Stimulated activated CD4-positive, alpha-beta T cell treated with anti-CD3 and anti-CD28 coated beads, Interleukin-4, amount 100 ng/mL, for 4 hours (primary cell): ENCODE data around the gene CHD9NB.

Experiments used
- DNase-seq, 2 experiments: peaks; one replicate each; pipeline ENCODE4 v3.0.0-alpha.2; 2020

Gene CHD9NB

DNA sequence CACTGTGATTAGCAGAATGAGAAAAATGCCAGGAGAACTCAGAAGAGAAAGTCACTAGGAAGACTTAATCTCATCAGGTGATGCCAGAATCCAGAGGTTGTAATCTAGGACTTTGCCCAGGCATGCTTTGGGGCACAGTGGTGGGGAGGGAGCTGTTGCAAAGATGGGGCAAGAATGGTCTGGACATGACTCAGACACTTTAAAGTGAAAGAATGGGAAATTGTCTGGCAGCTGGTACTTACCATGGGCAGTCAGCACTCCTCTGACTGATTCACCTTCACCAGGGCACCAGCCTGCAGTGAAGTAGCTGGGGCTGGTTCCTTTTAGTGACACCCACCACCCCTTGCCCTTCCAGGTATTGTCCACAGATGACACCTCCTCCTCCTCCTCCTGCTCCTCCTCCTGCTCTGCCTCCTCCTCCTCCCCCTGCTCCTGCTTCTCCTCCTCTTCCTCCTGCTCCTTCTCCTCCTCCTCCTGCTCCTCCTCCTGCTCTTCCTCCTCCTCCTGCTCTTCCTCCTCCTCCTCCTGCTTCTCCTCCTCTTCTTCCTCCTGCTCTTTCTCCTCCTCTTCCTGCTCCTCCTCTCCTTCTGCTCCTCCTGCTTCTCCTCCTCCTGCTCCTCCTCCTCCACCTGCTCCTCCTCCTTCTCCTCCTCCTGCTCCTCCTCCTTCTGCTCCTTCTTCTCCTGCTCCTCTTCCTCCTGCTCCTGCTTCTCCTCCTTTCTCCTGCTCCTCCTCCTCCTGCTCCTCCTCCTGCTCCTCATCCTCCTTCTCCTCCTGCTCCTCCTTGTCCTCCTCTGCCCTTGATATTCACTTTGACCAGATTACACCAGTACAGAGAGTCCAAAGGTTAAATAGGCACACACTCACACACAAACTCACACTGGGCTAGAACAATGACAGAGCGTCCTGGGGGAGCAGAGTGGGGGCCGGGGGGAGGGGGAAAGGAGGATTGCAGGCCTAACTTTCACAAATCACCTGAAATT, at the start of gene CHD9NB:
Gene CHD9NB, minus strand, starts transcription at position 379 of the 983 bp plus-strand sequence. CDS start 8,739 bp downstream, outside the sequence.
- no peak for DNase-seq

DNA sequence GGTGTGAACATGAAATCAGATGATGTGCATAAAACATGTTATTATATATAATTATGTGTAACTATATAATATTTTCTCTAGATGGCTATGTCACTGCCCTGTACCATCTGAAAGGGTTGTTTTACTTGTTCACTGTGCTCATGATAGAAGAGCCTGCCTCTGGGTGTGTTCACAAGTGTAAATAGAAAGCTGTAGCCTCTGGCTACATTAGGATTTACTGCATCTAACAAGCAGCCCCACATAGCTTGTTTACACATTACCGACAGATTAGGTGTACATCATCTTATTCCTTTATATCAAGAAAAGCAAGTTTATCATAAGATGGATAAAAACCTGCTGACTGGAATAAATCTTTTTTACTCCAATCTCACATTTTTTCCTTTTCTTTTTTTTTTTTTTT, 48.2 kb upstream of the CHD9NB start:
- no peak for DNase-seq

DNA sequence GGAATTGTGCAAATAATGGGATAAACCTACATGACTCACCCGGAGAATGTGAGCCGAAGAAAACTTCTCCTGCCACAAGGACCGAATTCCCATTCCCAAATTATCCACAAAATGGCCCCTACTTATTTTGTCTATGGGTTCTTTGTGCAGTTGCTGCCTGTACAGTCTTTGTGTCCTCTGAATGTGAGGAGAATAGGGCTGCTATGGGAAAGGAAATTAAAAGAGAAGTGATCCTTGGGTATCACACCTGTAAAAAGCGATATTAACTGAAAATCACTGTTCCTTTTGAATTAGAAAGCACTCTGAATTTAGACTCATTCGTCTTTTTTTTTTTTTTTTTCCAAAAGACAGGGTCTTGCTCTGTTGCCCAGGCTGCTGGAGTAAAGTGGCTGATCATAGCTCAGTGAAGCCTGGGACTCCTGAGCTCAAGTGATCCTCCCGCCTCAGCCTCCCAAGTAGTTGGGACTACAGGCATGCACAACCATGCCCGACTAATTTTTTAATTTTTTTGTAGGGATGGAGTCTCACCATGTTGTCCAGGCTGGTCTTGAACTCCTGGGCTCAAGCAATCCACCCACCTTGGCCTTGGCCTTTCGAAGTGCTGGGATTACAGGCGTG, 47.5 kb upstream of the CHD9NB start:
- DNase-seq = no peak

DNA sequence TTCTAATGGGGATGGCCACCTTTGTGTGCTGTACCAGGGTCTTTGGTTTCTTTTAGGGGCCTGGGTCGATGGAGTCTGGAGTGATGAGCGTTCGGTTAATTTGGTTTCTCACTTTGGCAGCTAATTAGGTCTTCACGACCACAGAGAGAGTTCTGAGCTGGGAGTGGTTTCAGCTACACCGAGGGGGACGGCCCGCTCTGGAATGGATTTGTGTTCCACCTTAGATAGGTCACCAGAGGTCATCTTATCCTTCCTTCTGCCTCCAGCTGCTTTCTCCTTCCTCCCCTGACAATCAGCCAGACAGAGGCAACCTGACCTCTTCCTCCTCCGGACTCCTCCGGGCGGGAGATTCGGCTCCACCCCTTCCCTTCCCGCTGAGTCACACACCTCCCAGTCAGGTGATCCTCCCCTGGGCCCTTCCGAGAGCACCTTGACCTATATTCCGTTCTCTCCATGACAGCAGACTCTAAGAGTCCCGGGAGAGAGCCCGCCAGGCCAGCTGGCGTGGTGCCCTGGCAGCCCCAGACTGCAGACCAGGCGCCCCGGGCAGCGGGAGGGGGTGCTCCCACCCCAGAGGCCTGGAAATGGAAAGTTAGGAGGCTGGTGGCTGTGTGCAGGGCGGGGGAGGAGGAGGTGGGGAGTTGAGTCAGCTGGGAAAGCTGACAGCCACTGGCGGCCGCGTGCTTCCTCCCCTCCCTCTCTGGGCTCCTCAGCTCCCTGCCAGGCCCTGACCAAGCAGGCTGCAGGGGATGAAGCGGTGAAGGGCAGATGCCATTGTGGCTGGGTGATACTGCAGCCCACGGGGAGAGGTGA, 46.8 kb upstream of the CHD9NB start:
- peak; percentile 41 to 67 for DNase-seq

DNA sequence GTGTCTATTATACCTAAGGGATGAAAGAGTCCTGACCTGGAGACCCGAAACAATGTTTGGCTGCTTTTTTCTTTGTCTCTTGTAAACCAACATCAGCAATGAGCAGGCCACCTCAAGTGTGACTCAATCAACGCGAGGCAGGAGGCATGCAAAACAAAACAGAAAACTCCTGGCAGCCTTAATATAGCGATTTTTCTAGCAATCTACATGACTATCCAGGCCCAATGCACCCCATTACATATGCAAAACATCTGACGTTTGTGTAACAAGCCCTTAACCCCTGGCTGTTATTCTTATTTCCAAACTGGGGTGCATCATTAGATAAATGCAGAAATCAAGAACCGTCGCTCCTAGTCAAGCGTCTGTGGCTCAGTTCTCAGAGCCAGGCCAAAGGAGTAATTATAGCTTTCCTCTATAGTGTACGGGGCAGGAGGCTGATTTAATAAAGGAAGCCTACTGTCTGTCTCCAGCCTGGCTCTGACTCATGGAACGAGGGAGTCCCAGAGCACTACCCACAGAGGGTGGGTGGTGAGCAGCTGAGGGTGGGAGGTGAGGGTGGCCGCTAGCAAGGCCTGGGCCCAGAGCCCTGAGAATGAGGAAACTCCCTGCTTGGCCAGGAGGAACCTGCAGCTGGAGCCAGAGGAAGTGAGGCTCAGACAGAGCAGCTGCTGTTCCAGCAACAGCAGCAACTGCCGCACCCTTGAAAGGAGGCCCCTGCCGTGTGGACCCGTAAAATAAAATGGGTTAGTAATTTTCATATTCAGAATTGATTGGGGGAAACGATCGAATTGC, 46.0 kb upstream of the CHD9NB start:
- DNase-seq = peak; percentile 12 to 46

DNA sequence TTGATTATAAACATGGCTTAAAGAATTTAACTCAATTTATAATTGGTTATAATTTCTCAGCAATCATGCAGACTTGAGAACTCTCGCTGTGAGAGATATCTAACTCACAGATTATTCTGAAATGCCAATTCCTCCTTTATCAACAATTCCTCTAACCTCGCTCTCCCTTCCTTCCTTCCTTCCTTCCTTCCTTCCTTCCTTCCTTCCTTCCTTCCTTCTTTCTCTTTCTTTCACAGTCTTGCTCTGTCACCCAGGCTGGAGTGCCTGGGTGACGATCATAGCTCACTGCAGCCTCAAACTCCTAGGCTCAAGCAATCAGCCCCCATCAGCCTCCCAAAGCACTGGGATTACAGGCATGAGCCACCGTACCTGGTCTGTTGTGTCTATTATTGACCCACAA, 44.5 kb upstream of the CHD9NB start:
- no peak for DNase-seq

DNA sequence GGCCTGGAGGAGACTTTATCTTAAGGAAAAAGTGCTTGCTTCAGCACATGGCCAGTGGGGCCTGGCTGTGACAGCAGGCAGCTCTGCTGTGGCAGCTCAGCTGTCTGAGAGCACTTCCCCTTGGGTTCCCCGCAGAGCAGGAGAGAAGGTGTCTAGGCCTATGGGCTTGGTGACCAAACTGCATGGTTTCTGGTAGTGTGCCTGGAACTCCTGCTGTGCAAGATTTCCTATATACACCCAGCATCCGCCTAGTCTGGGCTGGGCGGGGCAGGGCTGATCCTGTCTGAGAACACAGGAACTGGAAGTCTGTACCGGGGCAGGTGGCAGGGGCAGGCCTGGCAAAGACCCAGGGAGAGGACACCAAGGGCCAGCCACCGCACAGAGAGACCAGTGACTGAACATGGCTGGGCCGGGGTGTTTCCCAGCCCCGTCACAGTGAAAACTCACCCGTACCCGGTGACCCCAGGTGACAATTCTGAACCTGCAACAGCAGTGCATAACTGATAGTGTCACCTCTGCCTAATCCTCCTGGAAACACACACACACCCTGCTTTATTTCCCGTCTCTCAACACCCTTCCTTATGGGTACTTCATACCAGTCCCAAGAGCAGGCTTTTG, 41.4 kb upstream of the CHD9NB start:
- no peak for DNase-seq

DNA sequence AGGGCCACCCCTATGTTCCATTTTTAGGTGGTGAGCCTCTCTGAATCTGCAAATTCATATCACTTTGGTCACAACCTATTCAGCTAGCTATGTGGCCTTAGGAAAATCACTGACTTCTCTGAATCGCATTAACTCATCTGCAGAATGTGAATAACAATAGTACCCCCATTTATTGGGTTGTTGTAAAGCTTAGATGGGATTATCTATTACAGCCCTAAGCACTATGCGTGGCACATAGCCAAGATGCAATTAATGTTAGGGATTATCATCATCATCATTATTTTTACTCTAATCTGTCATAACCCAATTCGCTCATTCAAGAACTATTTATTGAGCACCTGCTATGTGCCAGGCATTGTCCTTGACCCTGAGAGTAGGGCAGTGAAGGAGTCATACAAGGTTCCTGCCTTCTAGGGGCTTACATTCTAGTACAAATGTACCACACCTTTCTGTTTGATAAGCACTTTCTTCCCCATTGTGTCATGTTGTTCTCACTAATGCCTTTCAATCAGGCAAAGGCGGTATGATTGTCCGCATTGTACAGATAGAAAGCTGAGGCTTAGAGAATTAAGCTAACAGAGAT, 40.6 kb upstream of the CHD9NB start:
- DNase-seq = no peak

DNA sequence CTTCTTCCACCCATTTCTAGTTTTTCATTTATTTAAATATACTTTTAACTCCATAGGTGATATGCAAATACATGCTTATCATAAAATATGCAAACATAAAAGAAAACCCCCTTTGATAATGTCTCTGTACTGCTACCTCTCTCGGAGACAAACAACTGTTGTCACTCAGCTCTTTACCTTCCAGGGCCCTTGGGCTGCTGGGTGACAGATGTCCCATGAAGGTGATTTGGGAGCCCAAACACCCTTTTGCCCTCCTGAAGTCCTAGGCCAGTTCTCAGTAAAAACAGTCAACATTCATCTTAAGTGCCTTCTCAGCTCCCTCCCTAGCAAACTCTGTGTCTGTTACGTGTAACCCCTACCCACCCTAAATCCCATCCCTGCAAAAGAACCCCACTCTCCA, 39.6 kb upstream of the CHD9NB start:
- DNase-seq = no peak

DNA sequence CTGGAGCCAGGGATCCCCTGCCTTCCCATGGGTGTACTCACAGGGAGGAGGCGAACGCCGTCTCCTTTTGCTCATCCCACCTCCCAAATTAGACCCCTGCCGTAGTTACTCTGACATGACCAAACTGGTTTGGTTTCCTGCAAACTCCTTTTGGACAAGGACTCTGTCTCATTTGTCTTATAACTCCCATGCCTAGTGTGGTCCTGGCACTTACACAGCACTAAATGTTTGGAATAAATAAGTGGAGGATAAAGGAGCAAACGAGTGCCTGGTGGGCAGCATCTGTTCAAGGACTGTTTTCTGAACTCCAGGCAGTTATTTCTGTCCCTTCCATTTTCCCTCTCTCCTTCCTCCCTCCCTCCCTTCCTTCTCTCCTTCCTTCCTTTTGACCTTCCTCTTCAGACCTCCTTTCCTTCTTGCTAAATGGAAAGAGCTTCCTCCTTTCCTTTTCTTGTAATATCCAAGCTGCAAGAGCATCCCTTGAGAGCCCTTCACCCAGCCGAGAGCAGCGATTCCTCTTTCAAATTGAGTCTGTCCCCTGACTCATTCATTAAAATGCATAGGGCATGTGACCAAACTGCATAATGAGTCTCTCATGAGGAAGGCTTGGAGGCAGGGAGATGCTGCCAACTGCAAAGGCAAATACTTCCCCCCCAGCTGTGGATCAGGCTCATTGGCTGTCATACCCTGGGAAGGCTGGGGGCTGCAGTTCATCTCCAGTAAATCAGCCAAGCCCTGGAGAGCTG, 38.9 kb upstream of the CHD9NB start:
- no peak for DNase-seq

DNA sequence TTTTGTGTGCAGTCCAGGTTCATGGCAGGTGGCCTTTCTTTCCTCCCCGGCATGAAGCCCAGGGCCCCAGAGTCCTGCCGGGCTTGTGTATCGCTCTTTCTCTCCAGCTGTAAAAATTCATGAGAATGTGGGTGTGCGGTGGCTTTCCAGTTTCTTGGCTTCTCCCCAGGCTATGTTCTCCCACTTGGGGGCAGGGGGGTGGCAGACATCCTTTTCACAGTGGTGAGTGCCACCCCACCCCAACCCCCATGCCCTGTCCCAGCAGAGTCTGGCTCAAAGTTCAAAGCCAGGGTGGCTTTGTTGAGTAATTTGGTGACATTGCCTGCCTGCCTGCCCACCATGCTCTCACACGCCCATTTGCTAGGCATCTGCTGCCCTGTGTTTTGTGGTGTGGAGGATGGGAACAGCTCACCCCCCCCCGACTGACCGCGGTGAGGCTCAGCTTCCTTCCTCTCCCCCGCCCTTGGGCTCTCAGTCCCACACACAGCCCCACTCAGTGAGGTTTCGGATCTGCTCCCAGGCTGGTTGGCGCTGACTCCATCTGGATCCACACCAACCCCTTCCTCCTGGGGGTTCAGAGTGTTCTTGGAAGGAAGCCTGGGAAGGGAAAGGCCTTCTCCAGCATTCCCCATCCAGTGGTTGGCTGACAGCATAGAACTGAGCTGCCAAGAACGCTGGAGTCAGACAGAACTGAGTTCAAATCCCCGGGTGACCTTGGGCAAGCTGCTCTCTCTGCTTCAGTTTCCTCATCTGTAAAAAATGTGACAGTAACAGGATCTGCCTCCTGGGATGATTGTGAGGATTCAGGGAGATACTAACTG, 38.1 kb upstream of the CHD9NB start:
- no peak for DNase-seq

DNA sequence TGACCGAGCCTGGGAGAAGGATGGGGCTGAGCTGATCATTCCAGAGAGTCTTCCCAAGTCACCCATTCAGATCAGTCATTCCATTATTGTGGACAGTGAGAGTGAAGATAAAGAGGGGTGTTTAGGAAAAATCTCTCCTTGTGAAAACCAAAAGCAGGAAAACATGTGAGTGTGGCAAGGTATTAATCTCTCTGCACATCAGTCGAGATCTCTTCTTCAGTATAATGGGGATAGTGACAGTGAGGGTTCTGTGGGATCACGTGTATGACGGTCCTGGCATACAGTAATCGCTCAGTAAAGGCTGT, 37.5 kb upstream of the CHD9NB start:
- no peak for DNase-seq

DNA sequence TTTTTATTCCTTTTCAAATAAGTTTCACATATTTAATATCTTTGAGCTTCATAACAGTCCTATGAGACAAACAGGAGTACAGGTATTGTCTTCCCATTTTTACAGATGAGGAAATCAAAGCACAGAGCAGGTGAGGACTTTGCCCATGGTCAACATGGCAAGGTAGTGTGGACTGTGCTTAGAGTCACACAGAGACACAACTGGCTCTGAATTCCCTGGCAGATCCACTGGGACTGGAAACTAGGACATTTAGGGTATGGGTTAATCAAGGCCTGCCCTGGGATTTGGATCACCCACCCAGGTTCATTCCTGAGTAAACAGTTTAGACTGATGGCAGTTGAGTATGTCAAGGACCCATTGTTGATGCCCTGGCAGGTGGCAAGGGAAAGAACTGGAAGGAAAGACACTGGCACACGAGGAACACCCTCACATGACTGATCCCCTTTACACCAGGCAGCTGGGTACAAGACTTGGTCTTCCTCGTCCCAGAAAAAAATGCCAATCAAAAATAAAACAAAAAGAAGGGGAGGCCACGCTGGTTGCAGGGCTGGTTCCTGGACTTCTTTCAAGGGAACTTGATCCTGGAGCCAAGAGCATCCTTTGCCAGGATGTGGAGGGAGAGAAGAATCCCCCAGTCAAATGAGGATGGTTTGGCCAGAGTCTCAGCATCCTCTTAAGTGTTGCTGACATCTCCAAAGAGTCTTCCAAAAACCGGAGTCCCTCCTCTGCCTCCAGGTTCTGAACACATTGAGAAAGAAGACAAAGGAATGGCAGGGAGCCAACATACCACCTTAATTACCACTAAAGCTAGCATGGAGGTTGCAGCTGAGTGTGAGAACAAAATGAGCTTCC, 37.0 kb upstream of the CHD9NB start:
- DNase-seq = no peak

DNA sequence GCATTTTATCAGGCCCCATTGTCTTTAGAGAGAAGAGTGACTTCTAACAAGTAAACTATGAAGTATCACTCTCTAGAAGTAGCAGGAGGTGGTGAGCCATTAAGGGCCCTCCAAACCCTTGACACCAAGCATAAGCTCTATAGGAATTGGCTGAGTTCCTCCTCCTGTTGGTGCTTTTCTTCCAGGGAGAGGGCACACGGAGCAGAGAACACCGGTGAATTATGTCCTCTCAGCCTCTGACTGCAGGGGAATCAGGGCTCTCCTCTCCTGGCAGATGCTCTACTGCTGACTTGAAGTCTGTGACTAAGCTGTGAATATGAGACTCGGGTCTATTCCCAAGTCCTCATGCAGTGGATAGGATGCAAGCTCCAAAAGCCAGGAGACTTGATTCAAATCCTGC, 34.4 kb upstream of the CHD9NB start:
- no peak for DNase-seq

DNA sequence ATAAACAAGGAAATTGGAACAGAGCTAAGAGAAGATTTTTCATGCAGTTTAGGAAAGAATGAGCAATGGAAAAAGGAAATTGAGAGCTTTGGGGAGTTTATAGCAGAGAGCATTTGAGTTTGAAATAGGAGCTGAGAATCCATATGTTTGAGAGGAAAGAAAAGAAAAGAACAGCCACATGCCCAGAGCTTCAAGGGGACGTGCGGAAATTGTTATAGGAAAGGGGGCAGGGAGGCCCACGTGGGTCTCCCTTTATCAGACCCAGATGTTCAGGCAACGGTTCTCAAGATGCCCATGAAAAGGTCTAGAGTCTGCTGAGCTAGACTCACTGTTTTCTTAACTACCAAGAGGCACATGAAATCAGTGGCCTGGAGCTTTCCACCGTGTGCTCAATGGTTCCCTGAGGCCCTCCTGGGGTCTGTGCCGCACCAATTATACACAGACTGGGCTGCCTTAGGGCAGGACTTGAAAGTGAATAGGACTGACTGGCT, 33.3 kb upstream of the CHD9NB start:
- no peak for DNase-seq

DNA sequence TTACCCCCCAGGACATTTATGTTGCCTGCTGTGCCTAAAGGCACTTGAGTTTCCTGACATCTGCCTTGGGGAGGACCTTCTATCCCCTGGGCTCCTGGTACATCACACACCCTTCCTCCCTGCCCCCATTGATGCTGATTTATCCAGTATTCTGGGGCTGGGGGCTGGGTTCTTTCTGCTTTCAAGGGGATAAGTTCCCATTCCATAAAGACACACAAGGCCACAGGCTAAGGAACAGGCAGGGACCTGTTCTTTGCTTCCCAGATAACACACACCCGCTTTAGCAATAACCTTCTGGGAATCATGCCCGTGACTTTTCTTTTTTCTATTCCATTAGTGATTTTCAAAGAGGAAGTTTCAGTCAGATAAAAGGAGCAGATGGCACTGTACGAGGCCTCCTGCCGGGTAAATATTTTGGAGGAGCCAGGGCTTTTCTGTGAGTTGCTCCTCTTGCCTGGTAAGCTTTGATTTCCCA, 32.7 kb upstream of the CHD9NB start:
- DNase-seq = no peak

DNA sequence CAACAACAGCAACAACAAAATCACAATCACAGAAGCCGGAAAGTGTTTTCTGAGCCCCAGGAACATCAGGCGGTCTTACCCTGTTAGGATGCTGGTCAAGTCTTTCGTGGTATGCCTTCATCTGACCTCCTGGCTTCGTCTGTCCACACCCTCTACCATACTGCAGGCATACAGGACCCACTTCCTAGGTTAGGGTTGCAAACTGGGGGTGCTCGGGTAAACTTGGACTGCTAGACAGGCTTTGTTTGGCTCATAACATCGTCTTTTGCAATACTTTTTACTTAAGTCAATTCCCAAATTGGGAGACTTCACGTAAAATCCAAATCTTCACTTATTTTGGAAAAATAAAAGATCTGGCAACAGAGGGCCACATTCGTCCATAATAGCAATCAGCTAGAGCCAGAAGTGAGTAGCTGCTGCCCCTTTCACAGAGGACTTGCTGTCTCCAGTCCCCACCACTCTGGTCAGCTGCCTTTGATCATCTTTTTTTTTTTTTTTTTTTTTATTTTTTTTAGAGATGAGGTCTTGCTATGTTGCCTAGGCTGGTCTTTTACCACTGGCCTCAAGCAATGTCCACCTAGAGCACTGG, 32.1 kb upstream of the CHD9NB start:
- no peak for DNase-seq

DNA sequence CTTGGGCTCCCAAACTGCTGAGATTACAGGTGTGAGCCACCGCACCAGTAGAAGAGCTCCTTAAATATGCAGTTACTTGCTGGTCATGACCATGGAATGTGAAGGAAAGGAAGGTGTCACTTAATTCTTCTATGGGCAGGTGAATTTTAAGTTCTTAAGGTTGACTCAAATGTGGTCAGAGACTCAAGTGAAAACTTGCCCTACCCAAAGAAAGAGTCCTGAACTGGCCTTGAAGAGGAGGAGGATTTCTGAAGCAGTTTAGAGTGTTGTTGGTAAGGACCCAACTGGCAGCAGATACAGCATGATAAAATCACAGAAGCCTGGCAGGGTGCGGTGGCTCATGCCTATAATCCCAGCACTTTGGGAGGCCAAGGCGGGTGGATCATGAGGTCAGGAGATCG, 31.4 kb upstream of the CHD9NB start:
- no peak for DNase-seq

DNA sequence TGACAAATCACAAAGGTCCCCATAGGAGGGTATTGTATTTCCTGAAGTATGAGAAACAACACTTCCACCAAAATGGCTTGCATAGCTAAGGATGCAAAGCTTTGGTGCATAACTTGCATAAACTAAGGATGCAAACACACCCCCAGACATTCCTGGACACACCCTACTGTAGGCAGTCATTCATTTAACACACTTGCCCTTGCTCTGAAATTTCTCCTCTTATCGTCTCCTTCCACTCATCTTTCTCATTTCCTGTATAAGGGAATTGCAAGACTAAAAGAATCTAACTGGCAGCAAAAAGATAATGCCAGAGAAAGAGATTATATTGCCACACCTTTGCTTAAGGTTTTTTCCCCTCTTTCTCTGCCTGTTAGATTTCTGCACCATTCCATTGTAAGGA, 30.4 kb upstream of the CHD9NB start:
- no peak for DNase-seq
